Fibroblast of lung (primary cell): Measurements from ENCODE around the gene AGL. TPM values are rescaled to one million over a fixed set of nuclear protein-coding genes. Genes with fewer than 3 reads are reported as not detected.

Source experiments
- DNase-seq, 2 donors: peaks; one replicate each; pipeline versions ENCODE4 v3.0.0 to v3.0.0-alpha.2; 2010; ENCODE audit warnings: low read depth in 2 of 2
- H2AFZ ChIP-seq: 2 replicates; pipeline ENCODE4 v1.5.1; 2012; ENCODE audit warnings: low read length, control low read depth, inconsistent platforms
- H3K27ac ChIP-seq: 2 replicates; pipeline ENCODE4 v1.5.1; 2011; ENCODE audit warnings: low read length, control low read depth; ENCODE audit not compliant: insufficient read depth
- H3K27me3 ChIP-seq: 2 replicates; pipeline ENCODE4 v1.5.1; 2011; ENCODE audit warnings: mild to moderate bottlenecking, low read length; ENCODE audit not compliant: control insufficient read depth, insufficient read depth
- H3K36me3 ChIP-seq: 2 replicates; pipeline ENCODE4 v1.5.1; 2011; ENCODE audit warnings: low read length; ENCODE audit not compliant: control insufficient read depth, insufficient read depth
- H3K4me1 ChIP-seq: 2 replicates; pipeline ENCODE4 v1.5.1; 2011; ENCODE audit warnings: low read length; ENCODE audit not compliant: control insufficient read depth, insufficient read depth; ENCODE audit errors: extremely low read depth
- H3K4me2 ChIP-seq: 2 replicates; pipeline ENCODE4 v1.5.1; 2011; ENCODE audit warnings: low read length, control low read depth; ENCODE audit not compliant: insufficient read depth; ENCODE audit errors: extremely low read depth
- H3K4me3 ChIP-seq, 4 experiments: fragments of 200-600 bp in 1 of 4; sonication (generic) in 1 of 4; replicated peaks in 1 of 4; 2 replicates each; pipeline ENCODE4 v1.5.1; 2011 to 2016; ENCODE audit warnings: low read length in 4 of 4, low read depth in 3 of 4, mild to moderate bottlenecking in 3 of 4, control low read depth in 2 of 4, inconsistent platforms in 1 of 4, mixed read lengths in 1 of 4; ENCODE audit not compliant: insufficient read depth in 1 of 4; ENCODE audit errors: control extremely low read depth in 1 of 4
- H3K79me2 ChIP-seq: 2 replicates; pipeline ENCODE4 v1.5.1; 2012; ENCODE audit warnings: mild to moderate bottlenecking, low read length, inconsistent platforms; ENCODE audit not compliant: control insufficient read depth, insufficient read depth
- H3K9ac ChIP-seq: 2 replicates; pipeline ENCODE4 v1.5.1; 2011; ENCODE audit warnings: mild to moderate bottlenecking, low read length, control low read depth; ENCODE audit not compliant: insufficient read depth
- H3K9me3 ChIP-seq: 2 replicates; pipeline ENCODE4 v1.5.1; 2012; ENCODE audit warnings: low read depth, low read length; ENCODE audit not compliant: control insufficient read depth, insufficient read depth
- H4K20me1 ChIP-seq: 2 replicates; pipeline ENCODE4 v1.5.1; 2011; ENCODE audit warnings: low read length; ENCODE audit not compliant: control insufficient read depth, insufficient read depth; ENCODE audit errors: extremely low read depth
- CTCF ChIP-seq, 2 donors: IDR thresholded peaks in 1 of 2; conservative IDR thresholded peaks in 1 of 2; 1 replicate in 1 of 2; 2 replicates in 1 of 2; pipeline ENCODE4 v1.5.1; 2011 to 2012; ENCODE audit warnings: low read length in 2 of 2, control low read depth in 1 of 2, inconsistent platforms in 1 of 2, low read depth in 1 of 2, mild to moderate bottlenecking in 1 of 2
- EZH2 ChIP-seq: IDR thresholded peaks from 2 replicates; pipeline ENCODE4 v1.5.1; 2012; ENCODE audit warnings: low read length, control low read depth, mild to moderate bottlenecking; ENCODE audit errors: missing control alignments
- polyA plus RNA-seq, 2 donors: library from polyadenylated mRNA; depleted of rRNA in 1 of 2; stranded (reverse) in 1 of 2; unstranded in 1 of 2; fragments of >200 nt; gene quantifications; 2 replicates each; pipeline ENCODE4 v1.2.1, GENCODE V29; 2011 to 2012; ENCODE audit warnings: missing spikeins in 1 of 2
- total RNA-seq: library from RNA; depleted of rRNA; stranded (reverse); fragments of >200 nt; gene quantifications from 2 replicates; pipeline ENCODE4 v1.2.1, GENCODE V29; 2014

Gene AGL
- total and polyA plus RNA-seq, 2 donors (not counting 1 experiment from before 2014, with no cell fraction given): 8.3 to 12.6 TPM

GRCh38 chr1:99808391-99809115, 41.6 kb upstream of the AGL start:
- peak overlapping the region in 1 of 4 experiments; percentile 33 for H3K4me3 ChIP-seq
- peak overlapping the region; percentile 81 for H2AFZ ChIP-seq
- H3K79me2 ChIP-seq: no peaks in the 10 kb centered on the region
- no peaks in the 10 kb centered on the region for H3K4me1 ChIP-seq
- H3K27me3 ChIP-seq: peaks cover 18% of the 10 kb centered on the region
- no peaks in the 10 kb centered on the region for H3K9me3 ChIP-seq
- TF ChIP-seq EZH2 (no peak), CTCF (conservative IDR thresholded peaks at IDR 0.05 in 1 of 2, IDR thresholded peaks at IDR 0.05 in 1 of 2; ENCODE audit: low read depth in 1 of 2, low read length in 2 of 2) (peak; percentile 45 to 54)
- no peak overlapping the region for H3K9ac ChIP-seq
- no peaks in the 10 kb centered on the region for H3K36me3 ChIP-seq
- DNase-seq: peak; percentile 92
- no peak overlapping the region for H3K27ac ChIP-seq
- peak overlapping the region; percentile 60 for H3K4me2 ChIP-seq
- no peaks in the 10 kb centered on the region for H4K20me1 ChIP-seq

- Histone ChIP-seq H3K9ac (no peak overlapping the region), H2AFZ (no peak overlapping the region), H3K4me3 (no peak overlapping the region), H3K4me2 (no peak overlapping the region), H4K20me1 (no peaks in the 10 kb centered on the region), H3K27me3 (peaks cover 4% of the 10 kb centered on the region), H3K9me3 (no peaks in the 10 kb centered on the region), H3K27ac (no peak overlapping the region), H3K79me2 (no peaks in the 10 kb centered on the region), H3K36me3 (no peaks in the 10 kb centered on the region), H3K4me1 (no peaks in the 10 kb centered on the region)
- DNase-seq: no peak
- TF ChIP-seq CTCF (conservative IDR thresholded peaks at IDR 0.05 in 1 of 2, IDR thresholded peaks at IDR 0.05 in 1 of 2; ENCODE audit: low read depth in 1 of 2, low read length in 2 of 2) (no peak), EZH2 (no peak)
Observed at GRCh38 chr1:99811075-99811474, 39.1 kb upstream of the AGL start.

GRCh38 chr1:99811747-99812146, 38.4 kb upstream of the AGL start:
- Histone ChIP-seq H3K9ac (no peak overlapping the region), H3K4me1 (no peaks in the 10 kb centered on the region), H3K9me3 (no peaks in the 10 kb centered on the region), H3K4me2 (no peak overlapping the region), H4K20me1 (no peaks in the 10 kb centered on the region), H3K27me3 (peaks cover 5% of the 10 kb centered on the region), H3K27ac (no peak overlapping the region), H3K79me2 (no peaks in the 10 kb centered on the region), H3K36me3 (no peaks in the 10 kb centered on the region), H3K4me3 (no peak overlapping the region), H2AFZ (no peak overlapping the region)
- TF ChIP-seq CTCF (conservative IDR thresholded peaks at IDR 0.05 in 1 of 2, IDR thresholded peaks at IDR 0.05 in 1 of 2; ENCODE audit: low read depth in 1 of 2, low read length in 2 of 2) (no peak), EZH2 (no peak)
- no peak for DNase-seq
